ENCODE results near the gene TK2.

Gene TK2

DNA sequence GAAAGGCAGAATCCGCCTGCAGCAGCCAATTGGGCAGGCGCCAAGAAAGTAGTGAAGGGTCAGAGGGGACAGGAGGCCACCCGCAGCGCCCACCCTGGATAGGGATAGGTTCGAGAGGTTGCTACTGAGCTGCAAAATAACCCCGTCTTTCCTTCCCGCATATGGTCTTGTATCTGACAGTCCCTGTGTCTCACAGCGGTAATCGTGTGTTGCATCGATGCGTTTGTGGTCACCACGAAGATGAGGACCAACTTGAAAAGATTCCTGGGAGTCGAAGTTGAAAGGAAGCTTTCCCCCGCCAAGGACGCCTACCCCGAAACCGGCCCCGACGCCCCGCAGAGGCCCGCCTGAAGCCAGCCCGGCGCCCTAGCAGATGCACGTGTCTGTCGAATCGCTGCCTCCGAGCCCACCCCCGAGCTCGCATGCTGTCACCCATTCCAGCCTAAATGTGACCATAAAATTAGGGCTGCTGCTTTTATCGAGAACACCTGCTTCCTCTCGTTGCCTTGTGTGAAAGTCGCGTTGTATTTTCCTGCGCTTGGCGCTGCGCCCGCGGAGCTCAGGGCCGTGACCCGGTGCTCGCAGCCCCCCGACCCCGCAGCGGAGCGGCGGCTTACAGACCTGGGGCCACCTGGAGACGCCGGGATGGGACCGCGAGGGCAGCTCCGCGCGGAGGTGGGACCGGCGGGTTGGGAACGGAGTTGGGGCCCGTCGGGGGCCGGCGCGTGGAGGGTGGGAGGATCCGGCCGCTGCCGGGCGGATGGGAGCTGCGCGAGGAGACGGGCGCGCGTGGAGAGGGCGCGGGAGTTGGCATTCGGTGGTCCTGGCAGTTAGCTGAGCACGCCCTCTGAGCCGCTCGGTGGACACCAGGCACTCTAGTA is 29.0 kb upstream of the TK2 start, which contains the start of gene CMTM2:
TSS of gene CMTM2 (plus strand) at position 813 of the 881 bp plus-strand sequence. CDS start 145 bp downstream, outside the sequence.
- Histone ChIP-seq H3K9ac (no peak within 1 kb of the TSS), H2AFZ (no peak within 1 kb of the TSS), H3K4me2 (ENCODE audit: low read length) (no peak within 1 kb of the TSS), H3K79me2 (no peaks in the 10 kb centered on the region), H3K27ac (no peak within 1 kb of the TSS), H3K9me3 (ENCODE audit: control insufficient read depth, low read length) (no peaks in the 10 kb centered on the region), H3K4me1 (peaks cover 15% of the 10 kb centered on the region), H3K4me3 (ENCODE audit: low read depth, low read length) (no peak within 1 kb of the TSS), H3K27me3 (ENCODE audit: control insufficient read depth, insufficient read depth, low read length) (no peaks in the 10 kb centered on the region), H3K36me3 (ENCODE audit: control insufficient read depth, insufficient read depth, low read length) (no peaks in the 10 kb centered on the region)
- TF ChIP-seq, protein P1, sequence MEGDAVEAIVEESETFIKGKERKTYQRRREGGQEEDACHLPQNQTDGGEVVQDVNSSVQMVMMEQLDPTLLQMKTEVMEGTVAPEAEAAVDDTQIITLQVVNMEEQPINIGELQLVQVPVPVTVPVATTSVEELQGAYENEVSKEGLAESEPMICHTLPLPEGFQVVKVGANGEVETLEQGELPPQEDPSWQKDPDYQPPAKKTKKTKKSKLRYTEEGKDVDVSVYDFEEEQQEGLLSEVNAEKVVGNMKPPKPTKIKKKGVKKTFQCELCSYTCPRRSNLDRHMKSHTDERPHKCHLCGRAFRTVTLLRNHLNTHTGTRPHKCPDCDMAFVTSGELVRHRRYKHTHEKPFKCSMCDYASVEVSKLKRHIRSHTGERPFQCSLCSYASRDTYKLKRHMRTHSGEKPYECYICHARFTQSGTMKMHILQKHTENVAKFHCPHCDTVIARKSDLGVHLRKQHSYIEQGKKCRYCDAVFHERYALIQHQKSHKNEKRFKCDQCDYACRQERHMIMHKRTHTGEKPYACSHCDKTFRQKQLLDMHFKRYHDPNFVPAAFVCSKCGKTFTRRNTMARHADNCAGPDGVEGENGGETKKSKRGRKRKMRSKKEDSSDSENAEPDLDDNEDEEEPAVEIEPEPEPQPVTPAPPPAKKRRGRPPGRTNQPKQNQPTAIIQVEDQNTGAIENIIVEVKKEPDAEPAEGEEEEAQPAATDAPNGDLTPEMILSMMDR (IDR thresholded peaks at IDR 0.05) = no peak

DNA sequence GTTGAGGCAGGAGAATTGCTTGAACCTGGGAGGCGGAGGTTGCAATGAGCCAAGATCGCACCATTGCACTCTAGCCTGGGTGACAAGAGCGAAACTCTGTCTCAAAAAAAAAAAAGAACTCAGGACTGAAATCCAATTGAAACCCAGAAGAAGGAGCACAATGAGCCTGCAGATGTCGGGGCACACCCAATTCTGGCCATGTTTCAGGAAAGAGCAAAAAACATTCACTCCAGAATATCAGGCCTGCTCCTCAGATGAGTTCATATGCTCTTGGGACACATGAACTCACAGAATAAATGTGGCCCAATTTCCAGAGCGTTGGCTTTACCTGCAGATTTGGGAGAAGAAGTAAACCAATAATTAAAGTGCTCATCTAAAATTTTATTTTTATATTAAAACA is 26.4 kb upstream of the TK2 start:
- Histone ChIP-seq H3K9ac (no peak overlapping the region), H3K27ac (no peak overlapping the region), H3K27me3 (ENCODE audit: control insufficient read depth, insufficient read depth, low read length) (no peaks in the 10 kb centered on the region), H3K9me3 (ENCODE audit: control insufficient read depth, low read length) (no peaks in the 10 kb centered on the region), H3K4me2 (ENCODE audit: low read length) (no peak overlapping the region), H3K36me3 (ENCODE audit: control insufficient read depth, insufficient read depth, low read length) (no peaks in the 10 kb centered on the region), H3K4me1 (peaks cover 11% of the 10 kb centered on the region), H2AFZ (no peak overlapping the region), H3K79me2 (no peaks in the 10 kb centered on the region), H3K4me3 (ENCODE audit: low read depth, low read length) (no peak overlapping the region)
- TF ChIP-seq, protein P1 (IDR thresholded peaks at IDR 0.05) = no peak

DNA sequence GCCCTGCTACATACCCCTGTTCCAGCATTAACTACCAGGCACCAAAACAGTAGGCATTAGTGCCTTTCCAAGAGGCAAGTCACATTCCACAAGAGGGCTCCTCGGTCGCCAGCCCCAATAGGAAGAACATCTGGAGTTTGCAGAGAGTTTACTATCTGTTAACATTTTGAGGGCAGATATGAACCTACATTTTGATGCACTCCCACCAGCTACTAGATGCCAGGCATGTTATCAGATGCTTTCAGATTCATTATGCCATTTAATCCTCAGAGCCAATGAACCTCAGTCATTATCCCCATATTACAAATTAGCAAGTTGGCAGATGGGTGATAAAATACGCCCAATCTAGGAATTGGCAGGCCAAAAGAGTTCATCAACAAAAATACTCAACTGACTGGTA is 25.1 kb upstream of the TK2 start:
- H3K4me2 ChIP-seq (ENCODE audit: low read length) = no peak overlapping the region
- H3K27me3 ChIP-seq (ENCODE audit: control insufficient read depth, insufficient read depth, low read length) = no peaks in the 10 kb centered on the region
- TF ChIP-seq, protein P1 (IDR thresholded peaks at IDR 0.05) = no peak
- no peaks in the 10 kb centered on the region for H3K79me2 ChIP-seq
- no peak overlapping the region for H3K9ac ChIP-seq
- no peak overlapping the region for H3K4me3 ChIP-seq (ENCODE audit: low read depth, low read length)
- H3K36me3 ChIP-seq (ENCODE audit: control insufficient read depth, insufficient read depth, low read length) = no peaks in the 10 kb centered on the region
- no peaks in the 10 kb centered on the region for H3K9me3 ChIP-seq (ENCODE audit: control insufficient read depth, low read length)
- no peak overlapping the region for H2AFZ ChIP-seq
- no peak overlapping the region for H3K27ac ChIP-seq
- no peaks in the 10 kb centered on the region for H3K4me1 ChIP-seq

DNA sequence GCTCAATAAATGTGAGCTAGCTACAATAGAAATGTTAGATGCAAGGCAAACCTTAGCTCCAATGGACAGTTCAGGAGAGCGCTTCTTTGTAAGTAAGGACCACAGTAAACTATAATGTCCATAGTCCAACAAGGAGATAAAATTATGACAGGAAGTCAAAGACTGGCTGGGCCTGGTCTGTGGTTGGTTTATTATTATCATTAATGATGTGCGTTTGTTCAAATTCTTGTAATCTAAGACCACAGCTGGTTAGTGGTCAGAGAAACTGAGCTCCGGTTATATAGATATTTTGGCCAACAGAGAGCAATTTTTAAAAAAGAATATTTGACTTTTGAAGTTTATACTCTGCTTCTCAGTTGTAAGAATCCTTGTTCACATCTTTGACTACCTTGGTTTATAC is 24.6 kb upstream of the TK2 start:
- TF ChIP-seq, protein P1 (IDR thresholded peaks at IDR 0.05) = no peak
- H3K4me3 ChIP-seq (ENCODE audit: low read depth, low read length) = no peak overlapping the region
- H3K36me3 ChIP-seq (ENCODE audit: control insufficient read depth, insufficient read depth, low read length) = no peaks in the 10 kb centered on the region
- H3K4me2 ChIP-seq (ENCODE audit: low read length) = no peak overlapping the region
- H3K9ac ChIP-seq = no peak overlapping the region
- no peak overlapping the region for H2AFZ ChIP-seq
- no peaks in the 10 kb centered on the region for H3K27me3 ChIP-seq (ENCODE audit: control insufficient read depth, insufficient read depth, low read length)
- H3K27ac ChIP-seq = no peak overlapping the region
- no peaks in the 10 kb centered on the region for H3K4me1 ChIP-seq
- no peaks in the 10 kb centered on the region for H3K9me3 ChIP-seq (ENCODE audit: control insufficient read depth, low read length)
- no peaks in the 10 kb centered on the region for H3K79me2 ChIP-seq

DNA sequence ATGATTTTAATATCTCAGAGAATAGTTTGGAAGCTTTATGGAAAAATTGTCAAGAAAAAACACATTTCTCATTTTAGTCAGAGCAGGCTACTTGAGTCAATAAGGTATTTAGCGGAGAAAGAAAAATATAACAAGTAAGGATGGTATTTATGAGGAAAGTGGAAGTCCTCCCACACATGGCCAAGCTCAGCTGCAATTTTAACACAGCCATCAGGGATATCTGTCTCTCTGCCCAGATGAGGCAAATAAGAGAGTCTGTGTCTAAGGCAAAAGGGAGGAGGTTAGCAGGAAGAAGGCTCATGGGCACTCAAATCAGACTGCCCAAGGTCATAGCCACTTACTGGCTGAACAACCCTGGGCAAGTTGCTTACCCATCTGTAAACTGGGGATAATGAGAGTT is 24.2 kb upstream of the TK2 start:
- no peaks in the 10 kb centered on the region for H3K79me2 ChIP-seq
- no peaks in the 10 kb centered on the region for H3K9me3 ChIP-seq (ENCODE audit: control insufficient read depth, low read length)
- H3K4me3 ChIP-seq (ENCODE audit: low read depth, low read length) = no peak overlapping the region
- no peaks in the 10 kb centered on the region for H3K36me3 ChIP-seq (ENCODE audit: control insufficient read depth, insufficient read depth, low read length)
- H3K4me1 ChIP-seq = no peaks in the 10 kb centered on the region
- H3K4me2 ChIP-seq (ENCODE audit: low read length) = no peak overlapping the region
- H3K27ac ChIP-seq = no peak overlapping the region
- no peaks in the 10 kb centered on the region for H3K27me3 ChIP-seq (ENCODE audit: control insufficient read depth, insufficient read depth, low read length)
- no peak overlapping the region for H2AFZ ChIP-seq
- TF ChIP-seq, protein P1 (IDR thresholded peaks at IDR 0.05) = no peak
- no peak overlapping the region for H3K9ac ChIP-seq
